IPS-18c (cell line): ENCODE measurements around the gene USP47.

ENCODE experiments used
- H3K4me3 ChIP-seq: 2 replicates; pipeline ENCODE4 v1.7.0; 2013; ENCODE audit warnings: low read depth, mild to moderate bottlenecking, low read length, moderate library complexity; ENCODE audit not compliant: insufficient read depth
- H3K9me3 ChIP-seq: one replicate; pipeline ENCODE4 v1.6.1; 2013; ENCODE audit warnings: mild to moderate bottlenecking, low read length, moderate library complexity; ENCODE audit not compliant: control insufficient read depth, insufficient read depth

Gene USP47

DNA sequence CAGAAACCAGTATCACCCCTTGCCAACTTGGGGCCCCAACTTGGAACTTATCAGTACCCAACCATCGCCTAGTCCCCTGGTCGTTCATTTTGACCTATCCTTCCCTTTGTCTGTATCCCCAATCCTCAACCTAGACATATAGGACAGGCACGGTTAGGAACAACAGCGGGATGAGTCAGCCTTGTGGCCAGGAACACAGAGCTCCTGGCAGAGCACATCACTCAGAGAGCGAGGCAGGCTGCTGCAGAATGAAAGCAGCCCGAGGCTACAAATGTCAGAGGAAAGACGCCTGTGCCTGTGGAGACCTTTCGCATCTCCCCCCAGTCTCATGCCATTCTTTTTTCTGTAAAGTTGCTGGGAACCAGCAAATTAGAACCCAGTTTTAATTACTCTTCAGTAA is 152.1 kb downstream of the USP47 start:
- Histone ChIP-seq H3K4me3 (no peak overlapping the region), H3K9me3 (no peaks in the 10 kb centered on the region)

DNA sequence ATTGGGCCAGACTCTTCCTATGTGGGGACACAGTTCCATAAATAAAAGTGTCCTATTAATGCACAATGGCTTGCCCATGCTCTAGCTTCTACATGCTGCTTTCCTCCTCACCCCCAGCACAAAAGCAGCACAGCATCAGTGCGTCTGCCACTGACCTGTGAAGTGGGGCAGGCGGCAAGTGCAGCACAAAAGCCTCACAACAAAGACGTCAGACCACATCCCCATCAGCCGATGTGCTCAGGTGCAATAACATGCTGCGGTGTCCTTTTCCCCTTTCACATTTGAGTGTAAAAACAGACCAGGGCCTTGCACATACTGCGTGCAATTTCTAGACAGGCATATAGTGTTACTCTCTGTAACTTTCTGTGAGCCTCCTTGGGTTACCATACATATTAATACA is 153.8 kb downstream of the USP47 start:
- Histone ChIP-seq H3K9me3 (no peaks in the 10 kb centered on the region), H3K4me3 (no peak overlapping the region)

DNA sequence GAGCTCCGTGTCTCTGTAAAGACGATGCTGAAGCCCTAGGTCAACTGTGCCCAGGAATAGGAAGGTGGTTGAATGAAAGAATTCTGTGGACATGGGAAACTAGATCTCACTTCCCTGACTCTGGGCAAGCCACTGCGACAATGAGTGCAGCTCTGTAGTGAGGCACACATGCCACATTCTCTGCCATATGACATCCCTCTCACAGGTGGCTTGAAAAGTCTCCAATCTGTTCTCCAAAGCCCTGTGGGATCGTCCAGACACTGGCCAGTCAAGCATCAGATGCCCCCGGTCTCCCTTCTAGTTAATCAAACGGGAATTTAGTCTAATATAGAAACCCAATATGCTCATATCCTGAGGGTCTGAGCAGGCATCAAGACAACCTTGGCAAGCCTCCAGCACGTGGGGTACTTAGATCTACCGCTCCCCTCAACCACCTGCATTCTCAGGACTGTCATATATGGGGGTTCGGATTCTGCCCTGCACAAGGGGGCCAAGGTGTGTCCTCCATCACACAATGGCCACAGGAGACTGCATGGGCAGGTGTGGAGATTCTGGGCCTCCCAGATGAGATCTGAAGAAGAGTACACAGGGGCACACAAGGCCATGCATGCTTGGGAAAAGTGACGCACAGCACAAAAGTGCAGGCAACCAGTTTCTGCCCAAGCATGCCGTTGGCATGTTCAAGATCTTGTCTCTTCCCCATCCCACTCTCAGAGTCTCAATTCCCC is 154.7 kb downstream of the USP47 start:
- Histone ChIP-seq H3K9me3 (no peaks in the 10 kb centered on the region), H3K4me3 (no peak overlapping the region)

DNA sequence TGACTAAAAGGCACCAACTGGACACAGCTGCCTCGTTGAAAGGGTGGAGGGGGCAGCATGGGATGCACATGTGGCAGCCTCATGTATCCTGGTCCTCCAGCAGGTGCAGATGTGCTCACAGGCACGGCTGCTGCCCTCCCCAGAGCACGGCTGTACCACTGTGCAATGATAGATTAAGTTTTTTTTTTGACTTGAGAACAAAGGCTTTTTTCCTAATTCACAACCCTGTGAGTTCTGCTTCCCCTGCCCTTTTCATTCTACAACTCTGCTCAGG is 155.2 kb downstream of the USP47 start:
- Histone ChIP-seq H3K9me3 (no peaks in the 10 kb centered on the region), H3K4me3 (no peak overlapping the region)

DNA sequence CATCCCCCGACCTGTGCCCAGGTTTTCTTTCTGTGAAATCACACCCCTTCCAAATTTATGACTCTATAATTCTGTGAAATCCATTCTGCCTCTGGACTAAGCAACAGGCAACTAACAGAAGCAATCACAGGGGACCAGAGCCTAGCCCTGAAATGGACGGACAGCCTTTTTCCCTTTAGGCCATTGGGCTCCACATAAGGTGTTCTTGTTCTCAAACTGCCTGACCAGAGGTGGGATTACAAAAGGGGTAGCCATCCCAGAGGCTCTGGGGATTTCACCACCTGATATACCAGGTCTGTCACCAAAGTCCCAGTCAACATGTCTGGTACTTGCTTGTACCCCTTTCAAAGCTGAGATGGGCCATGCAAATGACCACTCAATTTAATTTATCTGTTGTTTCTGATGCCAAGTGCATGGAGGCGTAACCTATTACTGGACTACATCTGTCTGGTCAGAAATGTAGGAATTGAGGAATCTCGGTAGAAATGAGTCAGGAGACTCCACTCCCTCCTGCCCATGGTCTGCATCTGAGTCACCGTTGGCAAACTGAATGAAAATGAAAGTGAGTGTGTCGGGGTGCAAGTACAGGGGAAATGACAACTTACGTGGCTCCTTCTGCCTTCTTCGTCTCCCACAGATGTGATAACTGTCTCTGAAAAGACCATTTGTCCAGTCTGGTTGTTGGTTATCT is 156.5 kb downstream of the USP47 start:
- H3K4me3 ChIP-seq, result no peak overlapping the region
- H3K9me3 ChIP-seq, result no peaks in the 10 kb centered on the region

- Histone ChIP-seq H3K4me3 (no peak overlapping the region), H3K9me3 (no peaks in the 10 kb centered on the region)
These were observed 159.4 kb downstream of the USP47 start for GRCh38 chr11:12001186-12001585.

DNA sequence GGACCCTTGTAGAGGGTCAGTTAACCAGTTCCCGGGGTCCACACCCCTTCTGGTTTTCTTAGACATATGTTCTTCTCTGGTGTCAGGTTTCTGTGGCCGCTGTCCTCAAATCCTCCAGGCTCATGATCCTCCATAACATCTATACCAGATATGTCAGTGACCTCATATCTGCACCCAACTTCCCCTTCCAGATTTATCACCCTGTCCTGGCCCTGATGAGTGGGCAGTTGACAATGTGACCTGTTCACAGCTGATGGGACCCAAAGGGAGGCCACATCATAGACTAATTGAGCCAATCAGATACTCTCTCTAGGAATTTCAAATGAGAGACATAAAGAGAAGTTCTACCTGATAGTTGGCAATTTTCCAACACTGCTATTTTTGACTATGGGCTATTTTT is 161.6 kb downstream of the USP47 start:
- Histone ChIP-seq H3K9me3 (no peaks in the 10 kb centered on the region), H3K4me3 (no peak overlapping the region)

DNA sequence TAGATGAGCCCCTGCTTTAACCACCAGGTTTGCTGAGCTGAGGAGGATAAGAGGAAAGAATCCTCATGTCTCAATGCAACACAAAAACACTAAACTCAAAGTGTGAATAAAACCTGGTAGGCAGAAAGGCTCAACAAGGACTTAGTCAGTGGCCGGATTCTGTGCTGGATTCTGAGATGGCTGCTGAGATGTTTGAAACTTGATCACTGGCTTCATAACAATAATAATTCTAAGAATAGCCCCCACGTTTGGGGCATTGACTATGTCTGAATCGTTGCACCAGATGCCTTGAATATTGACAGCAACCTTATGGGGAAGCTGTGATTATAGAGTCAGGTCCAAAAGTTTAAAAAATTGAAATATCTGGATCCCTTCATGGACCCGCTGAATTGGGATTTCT is 162.0 kb downstream of the USP47 start:
- no peak overlapping the region for H3K4me3 ChIP-seq
- H3K9me3 ChIP-seq, result no peaks in the 10 kb centered on the region

GRCh38 chr11:12005061-12005460 is 163.3 kb downstream of the USP47 start:
- Histone ChIP-seq H3K9me3 (no peaks in the 10 kb centered on the region), H3K4me3 (no peak overlapping the region)

GRCh38 chr11:12005476-12005875 is 163.7 kb downstream of the USP47 start:
- Histone ChIP-seq H3K4me3 (no peak overlapping the region), H3K9me3 (no peaks in the 10 kb centered on the region)

DNA sequence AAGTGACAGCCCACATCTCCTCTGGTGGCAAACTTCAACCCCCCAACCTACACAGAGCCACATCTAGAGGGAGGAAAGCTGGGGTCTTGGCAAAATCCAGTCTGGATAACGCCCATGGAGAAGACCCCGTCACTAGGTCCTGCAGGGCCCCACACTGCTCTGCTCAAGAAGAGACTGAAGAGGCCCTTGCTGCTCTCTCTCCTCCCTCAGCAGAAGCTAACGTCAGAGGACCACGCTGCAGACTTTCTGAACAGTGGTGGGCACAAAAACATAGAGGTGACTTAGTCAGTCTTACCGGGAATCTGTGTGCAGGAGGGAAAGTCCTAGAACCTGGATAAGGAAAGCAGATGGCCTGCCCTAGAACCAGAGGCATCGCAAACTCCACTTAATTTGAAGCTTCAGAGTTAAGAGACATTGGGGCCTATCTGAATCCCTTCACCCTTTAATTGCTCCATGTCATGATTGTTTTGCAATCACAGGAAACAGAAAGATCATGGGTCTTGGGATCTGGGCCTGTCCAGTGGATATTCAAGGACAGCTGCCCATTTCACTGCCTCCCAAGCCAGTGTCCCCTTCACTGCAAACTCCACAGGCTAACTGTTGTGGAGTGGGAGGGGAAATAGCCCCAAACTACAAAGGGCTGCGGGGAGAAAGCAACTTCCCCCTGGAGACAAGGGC is 164.9 kb downstream of the USP47 start:
- Histone ChIP-seq H3K9me3 (no peaks in the 10 kb centered on the region), H3K4me3 (no peak overlapping the region)

DNA sequence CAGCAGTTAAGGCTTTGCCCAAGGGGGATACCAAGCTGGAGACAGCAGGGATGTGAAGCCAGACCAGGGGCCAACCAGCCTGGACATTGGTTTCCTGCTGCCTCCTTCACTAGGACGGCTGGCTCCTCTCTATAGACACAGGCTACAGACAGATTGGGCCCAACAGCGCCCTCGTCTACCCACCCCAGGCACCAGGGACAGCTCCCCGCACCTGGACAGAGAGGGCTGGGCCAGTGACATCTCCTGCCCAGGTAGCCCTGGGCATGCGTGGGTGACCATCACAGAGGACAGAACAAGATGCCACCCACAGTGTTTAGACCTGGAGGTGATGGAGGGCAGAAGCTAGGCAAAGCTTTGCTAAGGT is 165.4 kb downstream of the USP47 start:
- Histone ChIP-seq H3K9me3 (no peaks in the 10 kb centered on the region), H3K4me3 (no peak overlapping the region)

GRCh38 chr11:12007769-12008737 is 166.3 kb downstream of the USP47 start, which contains the start of gene DKK3:
TSS of gene DKK3 (minus strand) at chr11:12008626. CDS start at chr11:12008582, 44 bp downstream.
- no peaks in the 10 kb centered on the region for H3K9me3 ChIP-seq
- peak within 1 kb of the TSS; percentile 75 for H3K4me3 ChIP-seq
